Stimulated activated CD8-positive, alpha-beta memory T cell treated with anti-CD3 and anti-CD28 coated beads, Interleukin-15, amount 100 ng/mL, for 4 hours (primary cell): ENCODE results near the gene FOXC1.

ENCODE experiments used
- DNase-seq, 2 donors: peaks; one replicate each; pipeline ENCODE4 v3.0.0-alpha.2; 2020; ENCODE audit warnings: low read depth in 2 of 2

The FOXC1 gene

DNA sequence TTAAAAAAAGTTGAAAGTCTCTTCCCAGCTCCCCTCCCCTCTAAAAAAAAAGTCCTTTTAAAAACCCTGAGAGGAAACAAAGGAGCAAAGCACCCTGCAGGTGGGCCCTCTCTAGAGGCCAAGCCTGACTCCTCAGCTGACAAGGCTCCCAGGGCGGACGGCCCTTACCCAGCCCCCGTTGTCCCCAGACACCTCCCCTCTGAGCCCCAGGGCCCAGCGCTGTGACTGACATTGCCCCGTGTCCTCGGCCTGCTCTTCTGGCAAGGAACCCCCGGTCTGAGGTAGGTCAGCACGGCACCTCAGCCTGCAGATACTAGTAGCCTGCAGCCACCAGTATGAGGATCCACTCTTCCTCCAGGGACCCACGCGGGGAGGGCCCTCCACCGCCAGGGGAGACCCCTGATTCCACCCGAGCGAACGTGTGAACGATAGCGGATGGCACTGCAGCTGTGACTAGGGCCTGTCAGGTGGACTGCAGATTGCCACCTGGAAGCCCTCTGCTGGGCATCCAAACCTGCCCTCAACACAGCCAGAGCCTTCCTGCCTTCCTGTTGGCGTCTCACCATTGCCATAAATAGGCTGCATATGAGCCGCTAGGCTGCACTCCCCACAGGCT lies 34.2 kb downstream of the FOXC1 start:
- no peak for DNase-seq

DNA sequence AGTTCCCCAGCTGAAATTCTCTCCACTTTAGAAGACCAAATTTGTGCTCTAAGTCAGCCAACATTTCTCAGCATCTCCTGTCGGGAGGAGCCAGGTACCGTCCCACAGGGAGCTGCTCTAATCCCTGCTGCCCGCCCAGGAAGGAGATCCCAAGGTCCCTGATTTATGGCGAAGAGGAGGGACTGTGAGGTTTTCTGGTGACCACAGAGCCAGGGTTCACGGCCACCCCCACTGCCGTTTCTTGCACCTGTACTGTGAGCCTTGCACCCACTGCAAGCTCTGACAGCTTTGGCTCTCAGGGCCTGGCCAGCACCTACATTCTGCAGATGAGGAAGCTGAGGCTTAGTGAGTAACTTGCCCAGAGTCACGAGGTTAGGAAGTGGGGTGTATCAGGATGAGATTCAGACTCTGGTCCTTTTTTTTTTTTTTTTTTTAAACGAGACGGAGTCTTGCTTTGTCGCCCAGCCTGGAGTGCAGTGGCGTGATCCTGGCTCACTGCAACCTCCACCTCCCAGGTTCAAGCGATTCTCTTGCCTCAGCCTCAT lies 34.9 kb downstream of the FOXC1 start:
- DNase-seq = no peak

DNA sequence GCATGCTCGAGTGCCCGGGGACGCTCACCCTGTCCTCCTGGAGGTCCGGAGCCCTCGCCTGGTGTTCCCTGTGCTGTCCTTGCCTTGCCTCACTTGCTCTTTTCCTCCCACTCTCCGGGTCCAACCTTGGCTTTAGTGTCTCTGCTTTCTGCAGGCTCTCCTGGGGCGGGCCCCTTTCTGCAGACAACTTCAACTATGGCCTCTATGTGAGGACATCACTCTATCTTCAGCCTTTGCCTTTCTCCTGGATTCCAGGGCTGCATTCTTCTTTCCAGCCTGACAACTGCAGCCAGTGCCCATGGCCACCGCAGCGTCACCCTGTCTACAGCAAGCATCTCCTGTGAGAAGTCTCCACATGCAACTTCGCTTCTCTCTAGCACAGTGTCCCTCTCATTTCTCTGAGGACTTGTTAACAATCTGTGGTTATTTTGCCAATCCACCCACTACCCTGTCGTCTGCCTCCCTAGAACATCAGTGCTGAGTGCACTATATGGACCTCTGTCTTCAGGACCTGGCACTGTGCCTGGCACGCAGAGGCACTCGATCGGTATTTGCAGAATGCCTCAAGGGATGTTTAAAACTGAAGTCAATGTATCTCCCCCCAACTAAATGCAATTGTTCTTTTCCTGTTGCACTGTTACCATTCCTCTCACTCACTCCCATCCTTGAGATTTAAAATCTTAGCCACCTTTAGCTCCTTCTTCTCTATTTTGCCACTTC lies 35.9 kb downstream of the FOXC1 start:
- no peak for DNase-seq

DNA sequence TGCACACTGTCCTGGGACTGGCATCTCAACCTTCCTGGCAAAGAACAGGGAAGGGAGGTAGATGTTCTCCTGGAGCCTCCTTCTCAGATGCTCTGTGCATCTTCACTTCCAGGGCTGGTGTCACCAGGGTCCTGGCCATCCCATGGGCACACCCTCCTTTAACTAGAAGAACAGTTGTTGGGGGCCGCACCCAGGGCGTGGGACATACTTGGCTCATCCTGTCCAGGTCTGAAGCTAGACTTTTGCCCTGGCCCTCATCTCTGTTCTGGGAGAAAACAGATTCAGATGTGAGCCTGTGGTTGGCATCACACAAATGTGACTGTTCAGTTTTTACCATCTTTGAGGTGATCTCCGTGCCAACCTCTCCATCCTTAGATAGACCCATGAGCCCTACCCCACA lies 41.6 kb downstream of the FOXC1 start:
- no peak for DNase-seq

DNA sequence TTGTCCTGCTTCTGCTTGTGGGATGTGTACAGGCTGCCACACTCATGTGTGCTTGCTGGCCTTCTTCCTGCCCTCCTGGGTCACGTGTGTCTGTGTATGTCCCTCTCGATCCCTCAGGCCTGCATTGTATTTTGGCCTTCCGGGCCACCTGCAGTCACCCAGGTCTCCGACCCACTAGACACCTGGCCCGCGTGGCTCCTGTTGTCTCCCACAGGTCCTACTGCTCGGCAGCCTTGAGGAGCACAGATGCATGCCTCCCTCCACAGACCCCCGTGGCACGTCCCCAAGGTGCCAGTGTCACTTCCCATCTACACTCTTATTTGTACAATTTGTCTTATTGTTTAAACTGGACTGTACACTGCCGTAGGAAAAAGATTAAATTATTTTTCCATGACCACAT lies 43.1 kb downstream of the FOXC1 start:
- DNase-seq = no peak

DNA sequence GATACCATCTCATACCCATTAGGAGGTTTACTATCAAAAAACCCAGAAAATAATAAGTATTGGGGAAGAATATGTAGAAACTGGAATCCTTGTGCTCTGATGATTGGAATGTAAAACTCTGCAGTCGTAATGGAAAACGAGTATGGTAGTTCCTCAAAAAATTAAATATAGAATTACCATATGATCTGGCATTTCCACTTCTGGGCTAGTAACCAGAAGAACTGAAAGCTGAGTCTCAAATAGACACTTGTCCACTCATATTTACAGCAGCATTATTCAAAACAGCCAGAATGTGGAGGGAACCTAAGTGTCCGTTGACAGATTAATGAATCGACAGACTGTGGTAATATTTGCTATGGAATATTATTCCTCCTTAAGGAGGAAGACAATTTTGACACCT lies 44.3 kb downstream of the FOXC1 start:
- no peak for DNase-seq

DNA sequence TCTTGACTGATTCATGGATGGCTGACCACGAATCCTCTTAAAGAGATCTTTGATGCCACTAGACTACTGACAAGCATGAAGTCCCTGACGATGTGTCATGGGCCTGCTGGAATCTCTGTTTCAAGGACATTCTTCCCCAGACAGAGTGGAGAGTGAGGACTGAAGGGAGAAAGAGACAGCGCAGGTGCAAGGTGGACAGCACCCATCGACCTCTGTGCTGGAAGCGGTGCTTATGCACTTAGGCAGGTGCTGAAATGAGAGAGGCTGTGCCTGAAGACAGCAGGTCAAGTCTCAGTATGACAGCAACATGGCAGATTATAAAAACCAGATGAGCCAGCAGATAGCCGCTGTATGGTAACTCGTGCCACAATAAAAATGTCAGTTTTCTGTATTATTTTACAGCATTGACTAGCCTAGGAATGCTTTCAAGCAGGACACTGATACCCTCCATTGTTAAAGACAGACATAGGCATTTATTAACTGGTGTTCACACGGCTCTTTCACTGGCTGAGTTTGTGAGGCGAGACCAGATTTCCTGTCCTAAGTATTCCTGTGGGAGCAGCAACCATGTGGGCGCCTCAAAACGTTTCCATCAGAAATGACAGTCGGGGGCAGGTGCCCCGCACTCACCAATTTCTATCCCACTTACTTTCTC lies 47.5 kb downstream of the FOXC1 start:
- DNase-seq = no peak

DNA sequence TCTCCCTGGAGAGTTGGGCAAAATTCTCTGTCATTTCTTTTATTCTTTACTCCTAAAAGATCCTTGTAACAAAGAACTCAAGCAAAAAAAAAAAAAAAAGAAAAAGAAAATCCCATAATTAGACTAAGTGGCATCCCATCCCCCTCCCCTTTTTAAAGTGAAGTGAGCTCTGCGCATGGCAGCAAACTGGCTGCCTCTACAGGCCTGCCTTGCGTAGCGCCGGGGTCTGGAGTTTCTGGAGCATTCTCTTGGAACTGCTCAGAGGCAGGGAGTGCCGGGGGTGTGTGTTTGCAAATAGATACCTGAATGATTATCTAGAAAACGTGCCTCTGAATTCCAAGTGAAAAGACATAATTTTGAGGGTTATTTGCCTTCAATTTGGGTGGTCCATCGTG lies 48.1 kb downstream of the FOXC1 start:
- DNase-seq = no peak

DNA sequence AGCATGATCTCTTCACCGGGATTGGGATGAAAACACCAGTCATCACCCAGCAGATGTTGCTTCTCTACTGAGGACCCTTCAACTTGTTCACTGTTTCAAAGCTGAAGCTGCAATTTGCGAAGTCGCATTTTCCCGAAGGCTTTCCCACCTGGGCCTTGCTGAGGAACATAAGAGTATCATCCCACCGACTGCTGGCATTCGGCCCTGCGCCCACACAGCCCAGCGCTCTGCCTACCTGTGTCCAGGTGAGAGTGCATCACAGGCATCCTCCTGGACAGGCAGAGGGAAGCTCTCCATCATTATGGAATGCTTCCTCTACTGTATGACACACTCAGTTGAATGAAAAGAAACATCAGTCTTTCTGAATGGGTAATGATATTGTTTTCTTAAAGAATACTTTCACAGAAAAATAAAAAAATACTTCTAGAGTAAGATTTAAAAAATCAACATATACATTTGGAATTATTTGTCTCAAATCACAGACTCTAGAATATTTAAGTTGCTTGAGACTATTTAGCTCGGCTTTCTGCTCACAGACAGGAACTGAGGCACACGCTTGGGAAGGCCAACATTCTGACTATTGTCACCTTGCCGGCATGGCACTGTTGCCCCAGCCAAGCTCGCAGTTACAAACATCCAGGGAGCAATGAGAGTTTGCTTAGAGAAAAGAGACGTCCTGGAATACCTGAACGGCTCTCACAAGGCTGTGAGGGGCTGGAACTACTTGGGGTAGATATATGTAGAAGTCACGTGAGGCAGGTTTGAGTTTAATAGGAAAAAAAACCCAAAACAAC lies 48.7 kb downstream of the FOXC1 start:
- no peak for DNase-seq

DNA sequence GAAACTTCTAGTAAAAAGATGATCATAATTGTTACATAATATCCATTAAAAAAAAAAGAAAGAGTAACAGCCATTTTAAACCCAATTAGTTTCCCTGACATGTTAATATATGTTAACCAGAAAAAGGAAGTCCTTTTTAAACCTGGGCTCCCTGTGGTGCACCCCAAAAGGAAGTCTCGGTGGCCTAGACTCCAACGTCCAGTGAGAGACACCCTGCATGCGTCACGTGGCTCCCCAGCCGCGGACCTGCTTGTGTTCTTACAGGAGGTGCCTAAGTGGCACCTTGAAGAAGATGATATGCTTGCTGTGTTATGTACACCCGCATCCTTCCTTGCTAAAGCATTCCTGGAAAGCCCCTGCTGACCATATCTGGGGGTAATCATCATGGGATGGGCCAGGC lies 50.1 kb downstream of the FOXC1 start:
- no peak for DNase-seq

DNA sequence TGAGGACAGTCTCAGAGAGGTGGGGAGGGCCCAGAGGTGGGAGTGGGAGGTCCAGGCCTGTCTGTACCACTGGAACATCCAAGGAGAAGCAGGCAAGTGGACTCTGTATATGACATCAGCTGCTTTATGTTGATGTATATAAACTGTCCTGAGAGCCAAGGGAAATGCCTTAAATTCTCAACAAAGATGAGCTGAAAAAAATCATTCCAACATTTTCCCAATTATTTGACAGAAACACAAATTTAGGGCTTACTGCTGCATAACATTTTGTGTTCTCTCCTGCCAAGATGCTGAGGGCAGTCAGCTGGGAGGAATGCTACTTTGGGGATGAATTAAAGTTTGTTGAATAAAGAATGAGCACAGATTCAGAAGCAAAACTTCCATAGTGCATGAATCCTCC lies 52.8 kb downstream of the FOXC1 start:
- DNase-seq = no peak
